GM19099 (cell line): ENCODE measurements around the gene PRKCSH.

Experiments used
- POLR2A ChIP-seq: IDR thresholded peaks from 3 replicates; pipeline ENCODE4 v1.6.1; 2011; ENCODE audit warnings: low read depth; ENCODE audit not compliant: insufficient read length; ENCODE audit errors: extremely low read depth

Gene PRKCSH

GRCh38 chr19:11416346-11417052 lies 18.9 kb upstream of the PRKCSH start:
- no peak for TF ChIP-seq POLR2A

DNA sequence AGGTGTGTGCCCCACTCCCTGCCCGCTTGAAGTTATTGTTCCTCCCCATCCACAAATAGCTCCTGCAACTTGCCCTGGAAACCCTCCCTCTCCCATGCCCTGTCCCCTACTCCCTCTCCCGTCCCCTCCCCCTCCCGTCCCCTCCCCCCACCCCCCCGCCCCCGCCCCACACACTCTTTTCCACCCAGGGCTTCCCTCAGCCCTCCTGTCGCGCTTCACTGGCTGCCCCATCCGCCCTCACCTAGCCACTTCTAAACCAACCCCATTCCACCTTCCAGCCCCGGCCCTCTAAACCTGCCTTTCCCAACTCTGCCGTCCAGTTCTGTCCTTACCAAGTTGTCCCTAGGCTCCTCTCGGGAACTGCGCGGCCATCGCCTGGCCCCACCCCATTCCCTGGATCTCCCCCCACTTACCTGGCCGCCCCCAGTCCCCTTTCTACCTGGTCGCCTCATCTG lies 17.3 kb upstream of the PRKCSH start:
- TF ChIP-seq POLR2A = no peak

GRCh38 chr19:11418549-11419506 lies 16.6 kb upstream of the PRKCSH start, which contains the start of gene RGL3:
Gene RGL3, minus strand, starts transcription at chr19:11419314. Its CDS starts 36 bp downstream, at chr19:11419278.
- TF ChIP-seq POLR2A = no peak

DNA sequence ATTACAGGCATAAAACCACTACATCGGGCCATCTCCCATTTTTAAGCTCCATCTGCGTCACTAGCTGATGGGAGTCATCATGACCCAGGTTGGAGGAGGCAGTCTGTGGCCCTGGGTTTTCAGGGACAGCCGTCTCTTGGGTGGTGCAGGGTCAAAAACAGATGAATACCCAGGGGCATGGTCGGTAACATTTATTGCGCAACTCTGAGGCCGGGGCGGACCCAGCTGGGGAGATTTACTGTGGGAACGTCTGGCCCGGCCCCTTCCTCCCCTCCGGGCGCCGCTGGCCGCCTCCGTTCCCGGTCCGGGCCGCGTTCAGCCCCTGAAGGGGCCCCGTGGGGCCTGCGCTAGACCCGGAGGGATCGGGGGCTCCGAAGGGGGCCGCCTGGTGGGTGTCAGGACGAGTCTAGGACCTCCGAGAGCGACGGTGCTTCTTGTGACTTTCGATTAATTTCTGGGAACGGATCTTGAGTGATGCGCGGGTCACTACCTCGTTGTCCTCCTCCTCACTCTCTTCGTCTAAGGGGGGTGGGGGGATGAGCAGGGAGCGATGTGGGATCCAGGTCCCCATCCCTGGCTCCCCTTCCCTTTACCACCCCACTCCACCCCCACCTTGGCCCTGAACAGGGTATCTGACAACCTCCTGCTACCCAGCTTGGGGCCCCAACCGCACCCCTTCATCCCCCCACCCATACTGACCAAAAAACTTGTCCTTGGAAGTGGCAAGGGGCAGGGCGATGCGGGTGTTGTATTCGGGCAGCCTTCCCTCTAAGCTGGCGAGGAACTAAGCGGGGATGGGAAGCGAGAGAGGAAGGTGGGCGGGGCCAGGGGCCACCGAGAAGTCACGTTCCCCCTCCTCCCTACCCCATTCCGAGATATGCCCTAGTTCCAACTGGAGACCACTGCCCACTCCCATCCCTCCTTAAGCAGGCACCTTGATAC lies 14.7 kb upstream of the PRKCSH start:
- no peak for TF ChIP-seq POLR2A

GRCh38 chr19:11421371-11422098 lies 13.9 kb upstream of the PRKCSH start:
- TF ChIP-seq POLR2A = no peak

DNA sequence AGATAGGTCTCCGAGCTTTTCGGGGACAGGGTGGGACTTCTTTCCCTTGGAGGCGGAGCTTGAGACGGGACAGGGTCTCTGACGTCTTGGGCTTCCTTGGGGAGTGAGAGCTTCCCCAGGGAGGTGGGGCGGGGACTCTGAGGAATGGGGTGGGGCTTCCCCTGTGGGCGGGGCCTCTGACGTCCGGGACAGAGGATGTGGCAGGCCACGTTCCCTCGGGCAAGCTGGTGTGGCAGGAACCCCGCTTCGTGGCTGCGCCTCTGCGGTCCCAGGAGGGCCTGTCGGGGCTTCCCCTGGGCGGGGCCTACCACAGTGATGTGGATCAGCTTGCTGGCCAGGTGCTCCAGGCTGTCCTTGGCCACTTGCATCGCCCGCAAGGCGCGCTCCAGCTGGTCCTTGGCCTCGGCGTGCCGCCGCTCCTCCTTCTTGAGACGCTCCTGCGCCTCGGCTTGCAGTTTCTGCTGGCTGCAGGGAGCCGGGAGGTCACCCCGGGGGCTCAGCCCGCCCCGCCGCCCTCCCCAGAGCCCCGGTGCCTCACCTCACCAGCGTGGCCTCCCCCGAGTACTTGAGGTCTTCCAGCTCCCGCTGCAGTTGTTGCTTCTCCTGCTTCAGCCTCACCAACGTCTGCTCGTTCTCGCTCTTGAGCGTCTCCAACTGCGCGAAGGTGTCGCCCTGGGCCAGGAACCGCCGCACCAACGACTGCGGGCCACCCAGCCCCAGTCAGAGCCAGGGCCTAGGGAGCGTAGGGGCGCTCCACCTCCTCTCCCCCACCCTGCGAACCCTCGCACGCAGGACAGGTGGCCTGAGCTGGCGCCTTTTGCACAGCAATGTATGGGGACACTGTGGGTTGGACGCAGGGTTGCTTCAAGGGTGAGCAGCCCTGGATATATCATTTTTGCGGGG lies 13.0 kb upstream of the PRKCSH start:
- no peak for TF ChIP-seq POLR2A

- no peak for TF ChIP-seq POLR2A
Measured at GRCh38 chr19:11423164-11423790, 12.2 kb upstream of the PRKCSH start.

DNA sequence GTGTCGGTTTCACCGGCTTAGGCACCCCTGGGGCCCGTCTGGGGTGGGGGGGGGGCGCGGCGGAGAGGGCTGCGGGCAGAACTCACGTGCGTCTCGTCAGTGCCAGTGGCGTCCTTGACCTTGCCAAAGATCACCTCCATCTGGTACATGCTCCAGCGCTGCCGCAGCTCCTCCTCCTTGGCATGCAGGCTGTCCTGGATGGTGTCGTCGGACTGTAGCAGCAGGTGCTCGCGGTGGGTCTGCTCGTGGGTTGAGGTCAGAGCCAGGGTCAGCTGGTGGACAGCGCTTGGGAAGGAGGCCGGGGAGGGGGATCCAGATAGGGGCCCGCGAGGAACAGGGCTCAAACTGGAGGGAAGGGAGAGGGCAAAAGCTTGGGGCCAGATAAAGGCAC lies 11.6 kb upstream of the PRKCSH start:
- no peak for TF ChIP-seq POLR2A

- no peak for TF ChIP-seq POLR2A
Measured at GRCh38 chr19:11425719-11426457, 9.5 kb upstream of the PRKCSH start.

DNA sequence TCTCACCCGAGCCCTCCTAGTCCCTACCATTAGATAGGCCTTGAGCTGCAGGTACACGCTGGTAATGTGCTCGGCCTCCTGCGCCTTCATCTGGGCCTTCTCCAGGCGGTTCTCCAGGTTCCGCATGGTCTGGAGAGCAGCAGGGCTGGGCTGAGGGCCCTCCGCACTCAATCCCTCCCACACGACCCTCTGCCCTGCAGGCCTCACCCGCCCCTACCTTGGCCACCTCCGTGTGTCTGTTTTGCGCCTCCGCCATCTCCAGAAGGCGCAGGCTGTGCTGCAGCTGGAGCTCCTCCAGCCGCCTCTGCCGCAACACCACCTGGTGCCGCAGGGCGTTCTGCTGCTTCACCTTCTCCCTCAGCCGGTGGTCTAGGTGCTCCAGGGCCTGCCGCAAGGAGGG lies 8.8 kb upstream of the PRKCSH start:
- no peak for TF ChIP-seq POLR2A

DNA sequence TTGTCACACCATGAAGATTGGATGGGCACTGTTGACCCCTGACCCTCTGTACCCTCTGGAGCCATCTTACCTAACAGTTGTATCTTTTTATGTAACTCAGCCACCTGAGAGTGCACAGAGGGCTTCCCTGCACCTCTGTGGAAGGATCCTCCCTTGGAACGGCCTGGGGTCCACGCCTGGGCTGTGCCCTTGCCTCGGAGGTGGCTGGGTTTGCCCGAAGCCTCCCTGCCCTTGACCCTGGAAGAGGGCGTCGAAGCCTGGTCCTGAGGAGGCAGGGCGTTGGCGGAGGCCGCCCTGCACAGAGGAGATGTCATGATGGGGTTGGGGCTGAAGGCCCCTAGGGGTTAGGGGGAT lies 755 bp upstream of the PRKCSH start:
- no peak for TF ChIP-seq POLR2A

- no peak for TF ChIP-seq POLR2A
Measured at GRCh38 chr19:11435833-11436313, 438 bp downstream of the PRKCSH start.
